Stimulated activated CD8-positive, alpha-beta memory T cell treated with anti-CD3 and anti-CD28 coated beads, Interleukin-4, amount 100 ng/mL, for 4 hours (primary cell): ENCODE data around the gene ARHGAP33.

ENCODE experiments used
- DNase-seq, 2 donors: peaks; one replicate each; pipeline ENCODE4 v3.0.0-alpha.2; 2020; ENCODE audit warnings: low read depth in 2 of 2, low spot score in 1 of 2

Gene ARHGAP33

GRCh38 chr19:35776102-35776788 lies 881 bp downstream of the ARHGAP33 start:
- no peak for DNase-seq

- no peak for DNase-seq
These were observed 1.9 kb downstream of the ARHGAP33 start for GRCh38 chr19:35777086-35777841.

DNA sequence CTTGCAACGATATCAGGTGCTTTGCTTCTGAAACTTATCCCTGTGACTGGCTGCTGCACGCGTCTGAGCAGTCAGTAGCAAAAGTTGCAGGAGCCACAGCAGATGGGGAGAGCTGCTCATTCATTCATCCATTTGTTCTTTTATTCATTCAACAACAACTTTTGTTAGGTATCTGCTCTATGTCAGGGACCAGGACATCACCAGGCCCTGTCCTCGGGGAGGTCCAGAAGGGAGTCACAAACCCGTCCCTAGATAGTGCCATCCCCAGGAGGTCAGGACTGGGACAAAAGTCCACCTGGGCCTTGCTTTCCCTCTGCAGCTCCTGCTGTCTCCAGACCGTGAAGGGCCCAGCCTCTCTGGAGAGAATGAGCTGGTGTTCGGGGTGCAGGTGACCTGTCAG lies 2.6 kb downstream of the ARHGAP33 start:
- DNase-seq, result no peak

DNA sequence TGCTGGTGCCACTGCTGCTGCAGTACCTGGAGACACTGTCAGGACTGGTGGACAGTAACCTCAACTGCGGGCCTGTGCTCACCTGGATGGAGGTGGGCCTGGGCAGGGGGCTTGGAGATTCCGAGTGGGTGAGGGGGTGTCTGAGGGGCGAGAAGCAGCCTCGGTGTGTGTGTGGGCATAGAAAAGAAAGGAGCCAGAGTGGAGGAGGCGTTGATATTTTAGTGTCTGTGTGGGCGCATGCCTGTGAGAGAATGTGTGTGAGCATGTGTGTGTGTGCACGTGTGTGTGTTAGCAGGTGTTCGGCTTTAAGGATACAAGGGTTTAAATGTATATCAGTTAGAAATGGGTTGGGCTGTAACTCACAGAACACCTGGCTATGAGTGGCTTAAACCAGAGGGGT lies 3.7 kb downstream of the ARHGAP33 start:
- no peak for DNase-seq

- DNase-seq, result no peak
These were observed 4.7 kb downstream of the ARHGAP33 start for GRCh38 chr19:35780058-35780457.

- DNase-seq, result no peak
These were observed 5.4 kb downstream of the ARHGAP33 start for GRCh38 chr19:35780717-35781116.

GRCh38 chr19:35781650-35782049 lies 6.3 kb downstream of the ARHGAP33 start:
- DNase-seq, result no peak

- no peak for DNase-seq
These were observed 7.2 kb downstream of the ARHGAP33 start for GRCh38 chr19:35782589-35782988.

DNA sequence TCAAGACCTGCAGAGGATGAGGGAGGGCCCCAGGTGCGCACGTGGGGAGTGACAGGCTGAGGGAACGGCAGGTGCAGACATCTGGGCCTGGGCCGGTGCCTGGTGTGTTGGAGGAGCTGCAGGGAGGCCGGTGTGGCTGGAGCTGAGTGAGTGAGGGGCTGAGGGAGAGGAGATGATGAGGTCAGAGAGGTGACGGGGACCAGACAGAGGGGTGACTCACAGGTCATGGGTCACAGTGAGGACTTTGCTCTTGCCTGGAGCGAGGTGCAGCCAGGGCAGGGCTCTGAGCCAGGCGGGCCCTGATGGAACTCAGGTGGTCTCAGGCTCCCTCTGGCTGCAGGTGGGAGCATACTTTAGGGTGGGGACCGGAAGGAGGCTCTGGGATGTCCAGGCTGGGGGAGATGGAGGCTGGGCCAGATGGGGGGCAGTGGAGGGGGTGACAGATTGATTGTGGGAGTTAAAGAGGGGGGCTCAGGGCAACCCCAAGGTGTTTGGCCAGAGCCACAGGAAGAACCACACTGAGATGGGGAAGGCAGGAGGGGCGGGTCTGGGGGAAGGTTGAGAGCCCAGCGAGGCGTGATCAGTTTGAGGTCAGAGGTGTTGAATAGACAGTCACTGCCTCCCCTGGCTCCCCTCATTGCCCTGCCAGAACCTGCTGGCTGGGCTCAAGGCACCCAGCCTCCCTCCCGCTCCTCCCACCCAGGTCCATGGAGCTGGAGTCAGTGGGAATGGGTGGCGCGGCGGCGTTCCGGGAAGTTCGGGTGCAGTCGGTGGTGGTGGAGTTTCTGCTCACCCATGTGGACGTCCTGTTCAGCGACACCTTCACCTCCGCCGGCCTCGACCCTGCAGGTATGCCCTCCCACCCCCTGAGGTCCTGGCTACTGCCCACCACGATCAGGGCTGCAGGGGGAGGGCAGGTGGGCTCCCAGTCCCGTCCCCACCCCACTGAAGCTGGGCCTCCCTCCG lies 8.4 kb downstream of the ARHGAP33 start:
- no peak for DNase-seq

DNA sequence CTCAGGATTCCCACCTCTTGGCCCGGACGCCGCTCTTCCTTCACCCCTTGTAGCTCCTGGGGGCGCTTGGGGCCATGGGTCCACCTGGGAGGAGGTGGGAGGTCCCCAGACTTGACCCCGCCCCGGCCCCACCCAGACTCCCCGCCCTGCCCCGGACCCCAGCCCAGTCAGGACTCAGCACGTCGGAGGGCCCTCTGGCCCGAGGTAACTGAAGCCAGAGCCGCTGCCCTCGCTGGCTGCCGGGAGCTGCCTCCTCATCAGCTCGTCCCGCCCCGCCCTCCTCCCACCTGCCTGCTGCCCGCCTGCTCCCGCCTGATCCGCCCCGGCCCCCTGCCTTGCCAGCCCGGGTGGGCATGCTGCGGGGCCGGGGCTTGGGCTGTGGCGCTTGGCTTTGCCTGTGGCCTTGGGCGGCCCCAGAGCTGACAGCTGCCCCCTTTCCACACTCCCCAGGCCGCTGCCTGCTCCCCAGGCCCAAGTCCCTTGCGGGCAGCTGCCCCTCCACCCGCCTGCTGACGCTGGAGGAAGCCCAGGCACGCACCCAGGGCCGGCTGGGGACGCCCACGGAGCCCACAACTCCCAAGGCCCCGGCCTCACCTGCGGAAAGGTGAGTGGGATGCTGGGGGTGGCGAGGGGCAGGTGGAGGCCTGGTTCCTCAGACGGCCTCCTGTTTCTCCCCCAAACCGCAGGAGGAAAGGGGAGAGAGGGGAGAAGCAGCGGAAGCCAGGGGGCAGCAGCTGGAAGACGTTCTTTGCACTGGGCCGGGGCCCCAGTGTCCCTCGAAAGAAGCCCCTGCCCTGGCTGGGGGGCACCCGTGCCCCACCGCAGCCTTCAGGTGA lies 9.4 kb downstream of the ARHGAP33 start:
- DNase-seq, result no peak

DNA sequence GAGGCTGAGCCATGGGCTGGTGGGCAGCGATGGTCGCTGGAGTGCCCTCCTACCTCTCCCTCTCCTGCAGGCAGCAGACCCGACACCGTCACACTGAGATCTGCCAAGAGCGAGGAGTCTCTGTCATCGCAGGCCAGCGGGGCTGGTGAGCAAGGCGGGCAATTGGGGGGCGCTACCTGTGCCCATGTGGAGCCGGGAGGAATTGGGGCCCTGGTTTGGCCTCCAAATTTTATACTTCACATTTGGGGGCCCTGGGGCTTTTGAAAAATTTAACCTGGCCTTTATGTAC lies 9.9 kb downstream of the ARHGAP33 start:
- no peak for DNase-seq

- DNase-seq, result no peak
These were observed 11.2 kb downstream of the ARHGAP33 start for GRCh38 chr19:35786299-35787160.

DNA sequence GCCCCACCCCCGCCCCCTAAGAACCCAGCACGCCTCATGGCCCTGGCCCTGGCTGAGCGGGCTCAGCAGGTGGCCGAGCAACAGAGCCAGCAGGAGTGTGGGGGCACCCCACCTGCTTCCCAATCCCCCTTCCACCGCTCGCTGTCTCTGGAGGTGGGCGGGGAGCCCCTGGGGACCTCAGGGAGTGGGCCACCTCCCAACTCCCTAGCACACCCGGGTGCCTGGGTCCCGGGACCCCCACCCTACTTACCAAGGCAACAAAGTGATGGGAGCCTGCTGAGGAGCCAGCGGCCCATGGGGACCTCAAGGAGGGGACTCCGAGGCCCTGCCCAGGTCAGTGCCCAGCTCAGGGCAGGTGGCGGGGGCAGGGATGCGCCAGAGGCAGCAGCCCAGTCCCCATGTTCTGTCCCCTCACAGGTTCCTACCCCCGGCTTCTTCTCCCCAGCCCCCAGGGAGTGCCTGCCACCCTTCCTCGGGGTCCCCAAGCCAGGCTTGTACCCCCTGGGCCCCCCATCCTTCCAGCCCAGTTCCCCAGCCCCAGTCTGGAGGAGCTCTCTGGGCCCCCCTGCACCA lies 11.9 kb downstream of the ARHGAP33 start:
- DNase-seq, result no peak

DNA sequence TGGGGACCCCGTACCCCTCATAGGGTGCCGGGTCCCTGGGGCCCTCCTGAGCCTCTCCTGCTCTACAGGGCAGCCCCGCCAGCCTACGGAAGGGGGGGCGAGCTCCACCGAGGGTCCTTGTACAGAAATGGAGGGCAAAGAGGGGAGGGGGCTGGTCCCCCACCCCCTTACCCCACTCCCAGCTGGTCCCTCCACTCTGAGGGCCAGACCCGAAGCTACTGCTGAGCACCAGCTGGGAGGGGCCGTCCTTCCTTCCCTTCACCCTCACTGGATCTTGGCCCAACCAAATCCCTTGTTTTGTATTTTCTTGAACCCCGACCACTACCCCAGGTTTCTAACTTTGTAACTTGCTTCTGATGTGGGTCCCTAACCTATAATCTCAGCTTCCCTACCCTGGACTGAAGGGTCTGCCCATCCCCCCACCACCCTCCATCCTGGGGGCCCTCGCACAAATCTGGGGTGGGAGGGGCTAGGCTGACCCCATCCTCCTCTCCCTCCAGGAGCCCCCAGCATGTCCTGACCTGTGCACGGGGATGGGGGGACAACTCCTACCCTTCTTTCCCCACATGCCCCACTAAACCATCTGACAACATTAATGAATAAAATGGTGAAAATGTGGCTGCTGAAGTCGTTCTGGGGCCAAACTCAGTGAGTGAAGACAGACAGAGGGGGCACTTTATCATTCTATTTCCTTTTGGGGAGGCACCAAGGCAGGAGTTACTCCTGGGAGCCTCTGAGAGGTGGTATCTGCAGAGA lies 13.0 kb downstream of the ARHGAP33 start:
- no peak for DNase-seq

DNA sequence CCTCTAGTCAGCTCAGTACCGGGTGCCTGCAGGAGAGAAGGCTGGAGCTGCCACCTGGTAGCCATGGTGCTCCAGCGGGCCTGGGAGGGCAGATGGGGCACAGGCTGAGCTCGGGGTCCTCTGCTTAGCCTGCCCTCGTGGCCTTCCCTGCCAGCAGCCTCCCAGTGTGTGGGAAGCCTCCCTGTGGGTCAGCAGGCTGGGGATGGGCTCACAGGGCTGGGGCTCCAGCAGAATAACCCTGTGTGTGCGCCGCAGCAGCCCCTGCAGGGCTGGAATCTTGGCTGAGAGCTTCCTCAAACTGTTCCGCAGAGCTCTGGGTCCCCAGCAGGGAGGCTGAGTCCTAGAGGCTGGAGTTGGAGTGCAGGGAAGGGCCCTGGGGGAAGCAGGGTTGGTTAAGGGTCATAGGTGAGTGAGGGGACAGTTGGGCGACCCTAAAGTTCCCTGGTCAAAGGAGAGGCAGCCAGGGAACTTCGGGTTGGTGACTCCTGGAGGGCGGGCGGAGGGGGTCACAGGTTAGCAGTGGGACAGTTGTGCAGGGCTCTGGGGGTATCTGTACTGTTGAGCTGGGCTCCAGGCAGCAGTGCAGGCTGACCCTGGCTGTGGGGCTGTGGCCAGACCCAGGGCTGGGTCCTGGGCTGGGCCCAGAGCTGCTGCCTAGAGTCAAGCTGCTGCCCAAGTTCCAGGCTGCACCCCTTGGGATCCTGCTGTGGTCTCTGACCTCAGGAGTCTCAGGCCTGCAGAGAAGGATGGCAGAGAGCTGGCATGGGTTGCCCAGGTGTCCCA lies 14.0 kb downstream of the ARHGAP33 start:
- DNase-seq, result no peak

GRCh38 chr19:35789978-35790944 lies 14.9 kb downstream of the ARHGAP33 start:
- DNase-seq, result no peak
